Karpas-422 (cell line): ENCODE measurements around the gene NDUFA9. TPM values are rescaled to one million over a fixed set of nuclear protein-coding genes. Genes with fewer than 3 reads are reported as not detected.

Experiments used
- DNase-seq: peaks from one replicate; pipeline ENCODE4 v3.0.0-alpha.2; 2015
- H2AFZ ChIP-seq: fragments of 200-600 bp; sonication (generic); 2 replicates; pipeline ENCODE4 v1.6.1; 2014; ENCODE audit warnings: antibody characterized with exemption, low read length, mixed read lengths
- H3K27ac ChIP-seq: fragments of 200-600 bp; sonication (generic); 2 replicates; pipeline ENCODE4 v1.5.1; 2014; ENCODE audit warnings: mild to moderate bottlenecking, low read length, moderate library complexity
- H3K27me3 ChIP-seq: fragments of 200-600 bp; sonication (generic); 2 replicates; pipeline ENCODE4 v1.6.1; 2014; ENCODE audit warnings: low read length, mixed read lengths
- H3K36me3 ChIP-seq: fragments of 200-600 bp; sonication (generic); 2 replicates; pipeline ENCODE4 v1.6.1; 2014; ENCODE audit warnings: low read length, mixed read lengths; ENCODE audit not compliant: insufficient read depth
- H3K4me1 ChIP-seq: fragments of 200-600 bp; sonication (generic); 2 replicates; pipeline ENCODE4 v1.6.1; 2014; ENCODE audit warnings: mild to moderate bottlenecking, low read length, mixed read lengths
- H3K4me2 ChIP-seq: fragments of 200-600 bp; sonication (generic); 2 replicates; pipeline ENCODE4 v1.6.1; 2014; ENCODE audit warnings: low read length, low read depth, mild to moderate bottlenecking; ENCODE audit not compliant: poor library complexity, severe bottlenecking
- H3K4me3 ChIP-seq: fragments of 200-600 bp; sonication (generic); 2 replicates; pipeline ENCODE4 v1.5.1; 2014; ENCODE audit warnings: mild to moderate bottlenecking, antibody characterized with exemption, low read length, mixed read lengths
- H3K79me2 ChIP-seq: fragments of 200-600 bp; sonication (generic); 2 replicates; pipeline ENCODE4 v1.6.1; 2014; ENCODE audit warnings: mild to moderate bottlenecking, low read length, mixed read lengths
- H3K9ac ChIP-seq: fragments of 200-600 bp; sonication (generic); 2 replicates; pipeline ENCODE4 v1.6.0; 2014; ENCODE audit warnings: low read length
- H3K9me2 ChIP-seq: fragments of 200-600 bp; sonication (generic), shearing (Covaris generic); replicated peaks from 2 replicates; pipeline ENCODE4 v1.6.0; 2014; ENCODE audit warnings: mild to moderate bottlenecking, low read length, moderate library complexity; ENCODE audit not compliant: insufficient read depth
- H3K9me3 ChIP-seq: fragments of 300-700, 200-600 bp; sonication (generic); 2 replicates; pipeline ENCODE4 v1.6.1; 2014; ENCODE audit warnings: low read length, mixed read lengths
- H4K20me1 ChIP-seq: fragments of 200-600 bp; sonication (generic); 2 replicates; pipeline ENCODE4 v1.6.1; 2014; ENCODE audit warnings: mild to moderate bottlenecking, antibody characterized with exemption, low read length, low read depth; ENCODE audit not compliant: insufficient read depth
- total RNA-seq: library from RNA; depleted of rRNA; stranded (reverse); fragments of >200 nt; shearing (Covaris generic); gene quantifications from 2 replicates; pipeline ENCODE4 v1.2.3, GENCODE V29; 2014; ENCODE audit warnings: low replicate concordance; rRNA removed

Gene NDUFA9
- 72.2 and 83.9 TPM in 2 replicates for total RNA-seq

GRCh38 chr12:4648501-4649357 is at the start of gene NDUFA9, which contains the start of gene AKAP3:
TSS of gene NDUFA9 (plus strand) at chr12:4649114. CDS start at chr12:4649127, 13 bp downstream.
TSS of gene AKAP3 (minus strand) at chr12:4649051. CDS start at chr12:4638196, 10,855 bp downstream.
- peak; percentile 93 for DNase-seq
- Histone ChIP-seq H3K79me2 (peaks cover 46% of the 10 kb centered on the region), H3K4me3 (peak within 1 kb of the TSS; percentile 74), H3K27ac (peak within 1 kb of the TSS; percentile 16; the same call in 1 of the 2 replicates), H3K27me3 (no peaks in the 10 kb centered on the region), H3K9ac (peak within 1 kb of the TSS; percentile 78), H3K36me3 (peaks cover 2% of the 10 kb centered on the region; the same call in 1 of the 2 replicates), H2AFZ (peak within 1 kb of the TSS; percentile 63), H3K4me2 (peak within 1 kb of the TSS; percentile 73), H4K20me1 (no peaks in the 10 kb centered on the region), H3K4me1 (peaks cover 47% of the 10 kb centered on the region), H3K9me2 (no peaks in the 10 kb centered on the region), H3K9me3 (no peaks in the 10 kb centered on the region)

- H3K4me2 ChIP-seq, result no peak overlapping the region
- H3K4me1 ChIP-seq, result peaks cover 27% of the 10 kb centered on the region
- H3K27me3 ChIP-seq, result no peaks in the 10 kb centered on the region
- H3K79me2 ChIP-seq, result peaks cover 3% of the 10 kb centered on the region; the same call in 1 of the 2 replicates
- H3K9ac ChIP-seq, result no peak overlapping the region
- no peaks in the 10 kb centered on the region for H3K9me3 ChIP-seq
- H2AFZ ChIP-seq, result no peak overlapping the region
- H3K27ac ChIP-seq, result no peak overlapping the region
- no peak for DNase-seq
- H3K9me2 ChIP-seq, result no peaks in the 10 kb centered on the region
- no peaks in the 10 kb centered on the region for H4K20me1 ChIP-seq
- no peak overlapping the region for H3K4me3 ChIP-seq
- H3K36me3 ChIP-seq, result no peaks in the 10 kb centered on the region
Measured at GRCh38 chr12:4603421-4603820, 45.5 kb upstream of the NDUFA9 start.

- DNase-seq, result no peak
- H2AFZ ChIP-seq, result no peak overlapping the region
Measured at GRCh38 chr12:4603946-4604345, 45.0 kb upstream of the NDUFA9 start.

GRCh38 chr12:4604684-4605193 is 44.2 kb upstream of the NDUFA9 start:
- Histone ChIP-seq H3K4me1 (peaks cover 27% of the 10 kb centered on the region), H3K36me3 (no peaks in the 10 kb centered on the region), H4K20me1 (no peaks in the 10 kb centered on the region), H3K27ac (no peak overlapping the region), H3K9me3 (no peaks in the 10 kb centered on the region), H3K27me3 (no peaks in the 10 kb centered on the region), H2AFZ (peak overlapping the region; percentile 97), H3K9ac (peak overlapping the region; percentile 80), H3K9me2 (no peaks in the 10 kb centered on the region), H3K79me2 (peaks cover 3% of the 10 kb centered on the region; the same call in 1 of the 2 replicates), H3K4me2 (peak overlapping the region; percentile 91), H3K4me3 (peak overlapping the region; percentile 88)
- DNase-seq, result peak; percentile 95

More at GRCh38 chr12:4603946-4604345, 45.0 kb upstream of the NDUFA9 start:
- H3K9me2 ChIP-seq, result no peaks in the 10 kb centered on the region
- no peaks in the 10 kb centered on the region for H3K9me3 ChIP-seq
- H3K4me3 ChIP-seq, result no peak overlapping the region
- no peak overlapping the region for H3K4me2 ChIP-seq
- H3K79me2 ChIP-seq, result peaks cover 3% of the 10 kb centered on the region; the same call in 1 of the 2 replicates
- H3K27me3 ChIP-seq, result no peaks in the 10 kb centered on the region
- peaks cover 27% of the 10 kb centered on the region for H3K4me1 ChIP-seq
- no peaks in the 10 kb centered on the region for H4K20me1 ChIP-seq
- H3K9ac ChIP-seq, result no peak overlapping the region
- H3K36me3 ChIP-seq, result no peaks in the 10 kb centered on the region
- no peak overlapping the region for H3K27ac ChIP-seq

- Histone ChIP-seq H3K4me2 (no peak overlapping the region), H3K9me3 (no peaks in the 10 kb centered on the region), H3K36me3 (no peaks in the 10 kb centered on the region), H3K4me1 (peaks cover 26% of the 10 kb centered on the region), H4K20me1 (no peaks in the 10 kb centered on the region), H3K79me2 (peaks cover 3% of the 10 kb centered on the region; the same call in 1 of the 2 replicates), H3K9me2 (no peaks in the 10 kb centered on the region), H3K9ac (no peak overlapping the region), H3K4me3 (no peak overlapping the region), H3K27me3 (no peaks in the 10 kb centered on the region), H3K27ac (no peak overlapping the region), H2AFZ (no peak overlapping the region)
- no peak for DNase-seq
Measured at GRCh38 chr12:4607056-4607455, 41.9 kb upstream of the NDUFA9 start.

- H3K4me3 ChIP-seq, result no peak overlapping the region
- no peaks in the 10 kb centered on the region for H3K9me2 ChIP-seq
- no peak for DNase-seq
- no peak overlapping the region for H3K27ac ChIP-seq
- no peak overlapping the region for H3K9ac ChIP-seq
- peaks cover 3% of the 10 kb centered on the region; the same call in 1 of the 2 replicates for H3K79me2 ChIP-seq
- no peaks in the 10 kb centered on the region; the same call in 1 of the 2 replicates for H3K36me3 ChIP-seq
- H4K20me1 ChIP-seq, result no peaks in the 10 kb centered on the region
- no peaks in the 10 kb centered on the region for H3K27me3 ChIP-seq
- H3K9me3 ChIP-seq, result no peaks in the 10 kb centered on the region
- no peak overlapping the region for H2AFZ ChIP-seq
- H3K4me2 ChIP-seq, result no peak overlapping the region
- peaks cover 16% of the 10 kb centered on the region for H3K4me1 ChIP-seq
Measured at GRCh38 chr12:4609071-4609470, 39.8 kb upstream of the NDUFA9 start.

GRCh38 chr12:4610481-4610880 is 38.4 kb upstream of the NDUFA9 start:
- H3K79me2 ChIP-seq, result no peaks in the 10 kb centered on the region
- no peaks in the 10 kb centered on the region for H3K27me3 ChIP-seq
- H3K9me3 ChIP-seq, result no peaks in the 10 kb centered on the region
- DNase-seq, result no peak
- no peaks in the 10 kb centered on the region; the same call in 1 of the 2 replicates for H3K36me3 ChIP-seq
- no peak overlapping the region for H2AFZ ChIP-seq
- H3K4me1 ChIP-seq, result peaks cover 7% of the 10 kb centered on the region
- H3K4me2 ChIP-seq, result no peak overlapping the region
- H3K4me3 ChIP-seq, result no peak overlapping the region
- H4K20me1 ChIP-seq, result no peaks in the 10 kb centered on the region
- H3K9ac ChIP-seq, result no peak overlapping the region
- no peaks in the 10 kb centered on the region for H3K9me2 ChIP-seq
- no peak overlapping the region for H3K27ac ChIP-seq

- Histone ChIP-seq H4K20me1 (no peaks in the 10 kb centered on the region), H3K4me3 (no peak overlapping the region), H3K27ac (no peak overlapping the region), H3K36me3 (no peaks in the 10 kb centered on the region; the same call in 1 of the 2 replicates), H3K9ac (no peak overlapping the region), H2AFZ (no peak overlapping the region), H3K9me2 (no peaks in the 10 kb centered on the region), H3K4me1 (no peaks in the 10 kb centered on the region), H3K27me3 (no peaks in the 10 kb centered on the region), H3K9me3 (no peaks in the 10 kb centered on the region), H3K79me2 (no peaks in the 10 kb centered on the region), H3K4me2 (no peak overlapping the region)
- no peak for DNase-seq
Measured at GRCh38 chr12:4615667-4616066, 33.2 kb upstream of the NDUFA9 start.
